MM.1S (cell line): ENCODE data around the gene FOXN3.

Experiments
- DNase-seq: peaks from one replicate; pipeline ENCODE4 v3.0.0-alpha.2; 2015
- H2AFZ ChIP-seq: fragments of 300-600 bp; sonication (generic); 2 replicates; pipeline ENCODE4 v1.6.0; 2016; ENCODE audit warnings: antibody characterized with exemption, low read length
- H3F3A ChIP-seq: fragments of 300-600 bp; sonication (generic); 2 replicates; pipeline ENCODE4 v1.6.1; 2016; ENCODE audit warnings: mild to moderate bottlenecking, antibody characterized with exemption, low read length, moderate library complexity, mixed read lengths; ENCODE audit not compliant: insufficient read depth
- H3K27ac ChIP-seq: fragments of 300-600 bp; sonication (generic); 2 replicates; pipeline ENCODE4 v1.5.1; 2016; ENCODE audit warnings: mild to moderate bottlenecking, low read length
- H3K27me3 ChIP-seq: fragments of 300-600 bp; sonication (generic); replicated peaks from 2 replicates; pipeline ENCODE4 v1.6.0; 2016; ENCODE audit warnings: low read length; ENCODE audit not compliant: insufficient read depth
- H3K36me3 ChIP-seq: fragments of 300-600 bp; sonication (generic); replicated peaks from 2 replicates; pipeline ENCODE4 v1.6.1; 2016; ENCODE audit warnings: mild to moderate bottlenecking, low read length, mixed read lengths; ENCODE audit not compliant: insufficient read depth
- H3K4me1 ChIP-seq: fragments of 300-600 bp; sonication (generic); 2 replicates; pipeline ENCODE4 v1.6.1; 2016; ENCODE audit warnings: low read length, mixed read lengths
- H3K4me2 ChIP-seq: fragments of 300-600 bp; sonication (generic); 2 replicates; pipeline ENCODE4 v1.6.0; 2016; ENCODE audit warnings: low read depth, low read length
- H3K4me3 ChIP-seq: fragments of 300-600 bp; sonication (generic); 2 replicates; pipeline ENCODE4 v1.5.1; 2016; ENCODE audit warnings: low read length, mixed read lengths
- H3K79me2 ChIP-seq: fragments of 300-600 bp; sonication (generic); 2 replicates; pipeline ENCODE4 v1.6.1; 2016; ENCODE audit warnings: mixed run types, low read length, mixed read lengths
- H3K9ac ChIP-seq: fragments of 300-600 bp; sonication (generic); 2 replicates; pipeline ENCODE4 v1.6.1; 2016; ENCODE audit warnings: low read length, mixed read lengths
- H3K9me2 ChIP-seq: fragments of 300-600 bp; sonication (generic); replicated peaks from 2 replicates; pipeline ENCODE4 v1.6.1; 2016; ENCODE audit warnings: mild to moderate bottlenecking, low read length, mixed read lengths; ENCODE audit not compliant: insufficient read depth
- H3K9me3 ChIP-seq: fragments of 300-600 bp; sonication (generic); replicated peaks from 2 replicates; pipeline ENCODE4 v1.6.1; 2016; ENCODE audit warnings: mild to moderate bottlenecking, low read length, mixed read lengths; ENCODE audit not compliant: insufficient read depth
- H4K20me1 ChIP-seq: fragments of 300-600 bp; sonication (generic); 2 replicates; pipeline ENCODE4 v1.6.1; 2016; ENCODE audit warnings: mild to moderate bottlenecking, low read length, moderate library complexity, mixed read lengths; ENCODE audit not compliant: insufficient read depth
- CTCF ChIP-seq: fragments of 300-600 bp; sonication (generic); IDR thresholded peaks from 2 replicates; pipeline ENCODE4 v1.5.1; 2016; ENCODE audit warnings: antibody characterized with exemption, low read length, mixed read lengths
- EZH2 ChIP-seq: fragments of 300-600 bp; sonication (generic); optimal IDR thresholded peaks from 2 replicates; pipeline ENCODE3; 2017; ENCODE audit warnings: low read depth, mild to moderate bottlenecking, antibody characterized with exemption, low read length, mixed read lengths
- EZH2phosphoT487 ChIP-seq: fragments of 300-600 bp; sonication (generic); IDR thresholded peaks from 2 replicates; pipeline ENCODE4 v1.6.1; 2018; ENCODE audit warnings: antibody characterized with exemption, low read length

FOXN3 gene

GRCh38 chr14:89371585-89372511, 45.2 kb downstream of the FOXN3 start:
- H2AFZ ChIP-seq: no peak overlapping the region
- no peaks in the 10 kb centered on the region for H3K9me3 ChIP-seq
- H3K9ac ChIP-seq: no peak overlapping the region
- H3K4me1 ChIP-seq: no peaks in the 10 kb centered on the region
- H3F3A ChIP-seq: no peaks in the 10 kb centered on the region
- no peak for DNase-seq
- H3K27me3 ChIP-seq: no peaks in the 10 kb centered on the region
- H4K20me1 ChIP-seq: no peaks in the 10 kb centered on the region
- H3K79me2 ChIP-seq: peaks cover 86% of the 10 kb centered on the region
- no peak overlapping the region for H3K27ac ChIP-seq
- no peaks in the 10 kb centered on the region for H3K36me3 ChIP-seq
- TF ChIP-seq EZH2: no peak
- TF ChIP-seq CTCF: no peak
- no peak for TF ChIP-seq EZH2phosphoT487
- no peak overlapping the region for H3K4me2 ChIP-seq
- H3K9me2 ChIP-seq: no peaks in the 10 kb centered on the region
- no peak overlapping the region for H3K4me3 ChIP-seq

GRCh38 chr14:89370781-89371180, 46.3 kb downstream of the FOXN3 start:
- no peaks in the 10 kb centered on the region for H3K9me2 ChIP-seq
- H3K27ac ChIP-seq: no peak overlapping the region
- peaks cover 86% of the 10 kb centered on the region for H3K79me2 ChIP-seq
- no peaks in the 10 kb centered on the region for H4K20me1 ChIP-seq
- H3K36me3 ChIP-seq: no peaks in the 10 kb centered on the region
- DNase-seq: no peak
- no peak overlapping the region for H3K4me3 ChIP-seq
- H3K27me3 ChIP-seq: no peaks in the 10 kb centered on the region
- no peak overlapping the region for H3K4me2 ChIP-seq
- H3K9me3 ChIP-seq: no peaks in the 10 kb centered on the region
- H3K4me1 ChIP-seq: no peaks in the 10 kb centered on the region
- no peak overlapping the region for H3K9ac ChIP-seq
- no peak overlapping the region for H2AFZ ChIP-seq
- no peak for TF ChIP-seq EZH2
- TF ChIP-seq CTCF: no peak
- no peak for TF ChIP-seq EZH2phosphoT487
- H3F3A ChIP-seq: no peaks in the 10 kb centered on the region

- no peak overlapping the region for H2AFZ ChIP-seq
- no peak overlapping the region for H3K9ac ChIP-seq
- H3K4me2 ChIP-seq: no peak overlapping the region
- H3K27me3 ChIP-seq: no peaks in the 10 kb centered on the region
- no peaks in the 10 kb centered on the region for H3K9me2 ChIP-seq
- peaks cover 85% of the 10 kb centered on the region for H3K79me2 ChIP-seq
- no peak overlapping the region for H3K4me3 ChIP-seq
- H3K4me1 ChIP-seq: no peaks in the 10 kb centered on the region
- H3K27ac ChIP-seq: no peak overlapping the region
- TF ChIP-seq CTCF (no peak), EZH2 (no peak), EZH2phosphoT487 (no peak)
- H3K36me3 ChIP-seq: no peaks in the 10 kb centered on the region
- DNase-seq: no peak
- no peaks in the 10 kb centered on the region for H4K20me1 ChIP-seq
- no peaks in the 10 kb centered on the region for H3F3A ChIP-seq
- H3K9me3 ChIP-seq: no peaks in the 10 kb centered on the region
Observed at GRCh38 chr14:89370381-89370780, 46.7 kb downstream of the FOXN3 start.
